Left renal cortex interstitium (tissue), 4 donors: ENCODE results near the gene RBP3. TPM values are rescaled to one million over a fixed set of nuclear protein-coding genes. Genes with fewer than 3 reads are reported as not detected.

Source experiments
- DNase-seq, 4 donors: peaks; one replicate each; pipeline ENCODE4 v3.0.0-alpha.2; 2013; ENCODE audit warnings: low read depth in 4 of 4, low spot score in 2 of 4, missing footprints in 1 of 4
- polyA plus RNA-seq, 4 donors: library from polyadenylated mRNA; unstranded; fragments of 120-200 nt; gene quantifications; one replicate each; pipeline ENCODE4 v1.2.1, GENCODE V29; 2013; ENCODE audit not compliant: insufficient read length in 4 of 4

The RBP3 gene
- polyA plus RNA-seq, 4 donors, result 0.13 to 0.17 (median 0.16) TPM

DNA sequence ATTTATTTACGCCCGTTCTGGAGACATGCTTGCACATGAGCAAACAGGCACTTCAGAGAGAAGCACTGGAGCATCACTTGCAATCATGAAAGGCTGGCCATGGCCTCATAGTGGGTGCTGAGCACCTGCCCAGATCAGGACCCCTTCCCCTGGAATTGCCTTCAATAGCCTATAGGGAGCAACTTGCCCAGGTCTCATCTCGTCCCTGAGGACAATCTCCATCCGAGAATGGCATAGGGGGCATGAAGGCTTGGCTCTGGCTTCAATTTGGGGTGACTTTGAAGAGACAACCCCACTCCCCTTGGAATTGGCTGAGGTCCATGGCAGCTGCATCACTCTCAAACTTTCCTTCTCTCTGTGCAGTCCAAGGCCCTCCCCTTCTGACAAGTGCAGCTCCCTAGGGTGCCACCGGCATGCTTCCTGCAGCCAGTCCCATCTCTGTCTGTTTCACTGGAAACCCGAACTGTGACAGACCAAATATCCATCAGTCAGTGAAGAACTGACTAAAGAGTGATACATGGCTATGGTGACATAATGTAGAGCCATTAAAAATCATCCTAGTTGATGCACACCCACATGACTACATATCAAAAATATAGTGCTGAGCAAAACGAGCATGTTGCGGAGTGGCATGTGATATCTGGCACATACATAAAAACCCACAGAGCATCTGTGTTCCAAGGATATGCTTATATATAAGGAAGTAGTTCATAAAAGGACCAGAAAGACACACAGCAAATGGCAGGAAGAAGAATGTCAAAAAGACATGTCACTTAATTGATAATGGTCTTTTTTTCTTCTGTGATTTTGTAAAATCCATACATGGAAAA lies 13.5 kb upstream of the RBP3 start:
- no peak for DNase-seq

DNA sequence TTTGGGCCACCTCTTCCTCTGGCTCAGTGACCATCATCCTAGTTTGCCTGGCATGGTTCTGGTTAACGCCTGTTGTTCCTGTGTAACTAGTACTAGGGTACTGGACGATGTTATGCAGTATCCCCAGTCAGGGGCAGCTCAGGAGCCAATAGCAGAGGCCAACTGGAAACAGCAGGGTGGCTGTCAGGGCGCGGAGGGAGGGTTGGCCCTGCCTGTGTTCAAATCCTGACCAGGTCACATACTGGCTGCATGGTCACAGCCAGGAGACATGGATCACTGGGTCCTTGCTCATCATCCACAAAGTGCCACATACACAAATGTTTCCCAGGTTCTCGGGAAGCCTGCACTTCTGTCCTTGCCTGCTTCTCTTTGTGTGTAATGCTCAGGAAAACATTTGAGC lies 12.3 kb upstream of the RBP3 start:
- DNase-seq, result no peak

DNA sequence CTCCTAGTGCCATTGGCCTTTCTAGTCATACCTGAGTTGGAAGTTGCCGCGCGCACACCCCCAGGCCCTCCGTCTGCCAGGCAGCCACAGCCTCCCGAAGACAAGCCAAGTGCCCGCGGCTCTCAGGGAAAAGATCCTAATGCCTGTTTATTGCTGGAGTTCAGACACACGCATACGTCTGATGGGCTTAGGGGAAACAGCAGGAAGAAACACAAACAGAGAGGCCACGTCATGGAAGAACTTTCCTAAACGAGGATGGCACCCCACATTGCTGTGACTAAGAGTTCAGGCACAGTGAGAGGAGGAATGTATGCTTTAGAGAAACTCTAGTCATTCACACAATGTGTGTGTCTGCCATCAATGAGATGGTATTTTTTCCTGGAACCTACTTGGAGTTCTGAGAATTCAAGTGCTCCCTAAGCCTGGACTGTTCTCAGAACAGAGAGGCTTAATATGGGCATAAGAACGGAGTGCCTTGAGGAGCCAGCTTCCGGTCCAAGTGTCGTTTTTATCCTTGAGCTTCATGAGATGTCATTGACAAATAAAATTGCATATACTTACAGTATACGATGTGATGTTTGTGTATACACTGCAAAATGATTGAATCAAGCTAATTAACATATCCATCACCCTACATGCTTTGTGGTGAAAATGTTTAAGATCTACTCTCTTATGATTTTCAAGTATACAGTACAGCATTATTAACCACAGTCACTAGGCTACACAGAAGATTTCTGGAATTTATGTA lies 11.6 kb upstream of the RBP3 start:
- DNase-seq, result no peak

GRCh38 chr10:47337310-47337709 lies 10.9 kb upstream of the RBP3 start:
- DNase-seq, result no peak

DNA sequence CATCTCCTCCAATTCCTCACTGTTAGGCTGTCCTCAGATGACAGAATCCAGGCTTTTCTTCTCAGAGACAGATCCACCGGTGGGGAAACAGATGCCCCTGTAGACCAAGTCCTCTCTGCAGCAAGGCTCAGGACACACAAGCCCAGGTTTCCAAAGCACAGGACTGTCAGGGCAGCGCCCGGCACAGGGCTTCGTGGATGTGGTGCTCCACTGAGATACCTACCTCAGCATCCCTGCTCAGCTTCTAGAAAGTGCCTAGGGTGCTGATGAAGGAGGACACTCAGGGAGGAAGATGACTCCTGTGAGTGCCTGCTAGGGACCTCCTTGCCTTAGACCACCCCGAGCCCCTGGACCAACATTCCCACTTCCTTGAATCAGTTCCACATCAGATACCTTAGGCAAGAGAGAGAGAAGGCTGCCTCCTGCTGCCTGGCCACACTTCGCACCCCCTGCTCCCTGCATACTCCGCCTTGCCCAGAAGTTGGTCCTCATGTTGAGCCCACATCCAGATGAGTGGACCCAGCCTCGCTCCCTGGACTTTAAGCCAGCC lies 8.9 kb upstream of the RBP3 start:
- no peak for DNase-seq

- no peak for DNase-seq
Observed at GRCh38 chr10:47339759-47340607, 8.2 kb upstream of the RBP3 start.

DNA sequence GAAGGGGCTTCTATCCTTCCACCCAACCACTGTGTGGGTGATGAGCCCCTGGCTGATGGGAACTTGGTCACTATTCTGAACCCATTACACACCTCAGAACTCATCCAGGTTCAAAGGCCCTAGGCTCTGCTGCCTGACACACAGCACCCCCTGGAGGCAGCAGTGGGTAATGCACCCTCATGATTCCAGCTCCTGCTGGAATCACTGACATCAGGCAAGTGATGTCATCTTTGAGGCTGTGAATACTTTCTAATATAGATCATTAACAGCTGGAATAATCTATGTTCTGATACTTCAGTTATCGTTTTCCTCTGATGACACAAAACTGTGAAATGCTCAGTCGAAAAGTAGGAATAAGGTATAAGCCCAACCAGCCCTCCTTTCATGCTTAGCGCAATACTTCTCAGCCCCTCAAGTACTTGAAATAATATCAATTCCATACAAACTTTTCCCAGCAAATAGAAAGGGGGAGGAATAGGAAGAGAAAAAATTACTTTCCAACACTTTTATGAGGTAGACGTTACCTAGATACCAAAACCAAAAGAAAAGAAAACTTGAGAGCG lies 7.5 kb upstream of the RBP3 start:
- DNase-seq, result peak in 3 of 4 donors; percentile 14 to 36 (median 34)

DNA sequence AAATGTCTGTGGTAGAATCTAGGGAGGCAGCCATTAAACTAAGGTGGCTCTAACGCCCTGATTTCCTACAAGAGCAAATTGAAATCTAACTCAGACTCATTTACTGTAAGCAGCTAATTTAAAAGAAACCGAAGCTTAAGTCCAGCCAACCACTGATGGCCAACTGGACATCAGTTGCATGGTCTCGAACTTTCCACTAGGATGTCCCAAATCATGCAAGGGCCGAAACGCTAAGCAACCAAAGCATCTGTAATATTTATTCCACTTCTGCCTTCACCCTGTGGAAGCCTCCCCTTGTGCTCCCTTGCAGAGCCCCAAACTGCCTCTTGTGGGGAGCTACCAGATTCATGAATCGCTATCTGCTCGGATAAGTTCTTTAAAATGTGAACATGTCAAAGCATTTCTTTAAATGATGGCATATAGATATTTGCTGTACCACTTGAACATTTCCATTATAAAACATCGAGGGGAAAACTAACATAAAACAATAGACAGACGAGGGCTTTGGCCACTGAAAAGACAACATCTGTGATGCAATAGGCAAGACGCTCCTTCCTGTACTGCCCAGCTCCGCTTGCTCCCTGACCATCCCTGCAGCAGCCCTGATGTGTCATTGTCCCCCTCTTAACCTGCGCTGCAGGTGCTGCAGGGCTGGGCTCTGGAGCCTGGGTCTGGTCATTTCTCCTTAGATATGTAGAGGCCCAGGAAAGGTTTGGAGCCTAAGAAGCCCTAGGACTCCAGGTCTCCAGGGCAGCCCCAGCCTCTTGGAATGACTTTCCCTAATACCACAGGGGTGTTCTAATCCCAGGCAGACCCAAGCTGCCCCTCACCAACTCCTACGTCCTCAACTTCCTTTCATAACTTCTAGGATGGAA lies 2.9 kb upstream of the RBP3 start:
- DNase-seq, result no peak

DNA sequence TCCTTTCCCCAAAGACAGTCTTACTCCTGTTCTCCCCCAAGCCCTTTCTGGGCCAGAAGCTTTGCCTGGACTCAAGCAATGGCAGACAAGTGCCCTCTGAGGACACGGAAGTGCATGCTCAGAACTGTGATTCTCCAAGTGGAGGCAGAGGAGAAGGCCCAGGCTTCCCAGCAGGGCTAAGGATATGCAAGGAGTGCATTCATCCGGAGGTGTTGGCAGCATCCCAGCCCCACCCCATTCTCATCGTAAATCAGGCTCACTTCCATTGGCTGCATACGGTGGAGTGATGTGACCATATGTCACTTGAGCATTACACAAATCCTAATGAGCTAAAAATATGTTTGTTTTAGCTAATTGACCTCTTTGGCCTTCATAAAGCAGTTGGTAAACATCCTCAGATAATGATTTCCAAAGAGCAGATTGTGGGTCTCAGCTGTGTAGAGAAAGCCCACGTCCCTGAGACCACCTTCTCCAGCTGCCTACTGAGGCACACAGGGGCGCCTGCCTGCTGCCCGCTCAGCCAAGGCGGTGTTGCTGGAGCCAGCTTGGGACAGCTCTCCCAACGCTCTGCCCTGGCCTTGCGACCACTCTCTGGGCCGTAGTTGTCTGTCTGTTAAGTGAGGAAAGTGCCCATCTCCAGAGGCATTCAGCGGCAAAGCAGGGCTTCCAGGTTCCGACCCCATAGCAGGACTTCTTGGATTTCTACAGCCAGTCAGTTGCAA lies 1.4 kb upstream of the RBP3 start:
- DNase-seq, result no peak

DNA sequence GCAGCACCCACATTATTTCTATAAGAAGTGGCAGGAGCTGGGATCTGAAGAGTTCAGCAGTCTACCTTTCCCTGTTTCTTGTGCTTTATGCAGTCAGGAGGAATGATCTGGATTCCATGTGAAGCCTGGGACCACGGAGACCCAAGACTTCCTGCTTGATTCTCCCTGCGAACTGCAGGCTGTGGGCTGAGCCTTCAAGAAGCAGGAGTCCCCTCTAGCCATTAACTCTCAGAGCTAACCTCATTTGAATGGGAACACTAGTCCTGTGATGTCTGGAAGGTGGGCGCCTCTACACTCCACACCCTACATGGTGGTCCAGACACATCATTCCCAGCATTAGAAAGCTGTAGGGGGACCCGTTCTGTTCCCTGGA lies 874 bp upstream of the RBP3 start:
- no peak for DNase-seq

GRCh38 chr10:47348661-47349470 lies 703 bp downstream of the RBP3 start:
- no peak for DNase-seq

DNA sequence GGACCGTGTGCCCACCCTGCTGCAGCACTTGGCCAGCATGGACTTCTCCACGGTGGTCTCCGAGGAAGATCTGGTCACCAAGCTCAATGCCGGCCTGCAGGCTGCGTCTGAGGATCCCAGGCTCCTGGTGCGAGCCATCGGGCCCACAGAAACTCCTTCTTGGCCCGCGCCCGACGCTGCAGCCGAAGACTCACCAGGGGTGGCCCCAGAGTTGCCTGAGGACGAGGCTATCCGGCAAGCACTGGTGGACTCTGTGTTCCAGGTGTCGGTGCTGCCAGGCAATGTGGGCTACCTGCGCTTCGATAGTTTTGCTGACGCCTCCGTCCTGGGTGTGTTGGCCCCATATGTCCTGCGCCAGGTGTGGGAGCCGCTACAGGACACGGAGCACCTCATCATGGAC lies 1.4 kb downstream of the RBP3 start:
- DNase-seq, result no peak

GRCh38 chr10:47349941-47350371 lies 1.8 kb downstream of the RBP3 start:
- DNase-seq, result no peak

GRCh38 chr10:47350671-47351640 lies 2.8 kb downstream of the RBP3 start:
- no peak for DNase-seq

DNA sequence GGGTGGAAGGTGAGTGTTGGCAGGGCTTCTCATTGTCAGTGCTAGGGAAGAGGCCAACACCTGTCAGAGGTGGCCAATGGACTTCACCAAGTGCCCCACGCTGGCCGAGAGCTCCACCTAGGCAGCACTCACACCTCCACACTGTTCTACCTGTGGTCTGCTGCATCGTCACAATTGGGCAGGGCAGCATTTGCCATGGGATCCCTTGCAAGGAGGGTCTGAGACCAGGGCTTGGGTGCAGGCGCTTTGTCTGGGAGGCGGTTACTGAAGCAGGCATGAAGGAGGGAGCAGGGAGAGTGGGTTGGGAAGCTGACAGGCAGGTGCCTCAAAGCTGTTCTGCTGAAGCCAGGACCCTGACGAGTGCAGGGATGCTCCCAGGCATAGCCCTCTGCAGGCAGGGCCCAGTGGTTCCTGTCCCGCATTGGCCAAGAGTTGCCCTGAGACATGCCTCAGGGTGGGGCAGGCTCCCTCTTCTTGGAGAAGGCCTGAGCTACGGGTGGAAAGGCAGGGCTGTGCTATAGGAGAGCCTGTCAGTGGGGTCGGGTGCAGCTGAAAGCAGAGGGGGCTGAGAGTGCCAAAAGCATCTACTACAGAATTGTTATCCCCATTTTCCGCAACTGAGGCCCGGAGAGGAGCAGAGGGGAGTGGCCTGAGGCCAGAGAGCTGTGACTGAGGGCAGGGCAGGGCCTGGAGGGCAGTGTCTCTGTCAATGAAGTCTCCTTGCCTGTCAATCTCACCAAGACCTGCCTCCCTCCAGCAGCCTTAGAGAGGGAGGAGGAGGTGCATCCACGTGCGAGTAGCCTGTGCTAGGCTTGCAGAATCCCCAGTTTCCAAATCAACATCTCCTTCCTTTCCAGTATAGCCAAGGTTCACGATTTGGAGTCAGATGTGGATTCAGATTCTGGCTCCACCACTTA lies 4.0 kb downstream of the RBP3 start:
- no peak for DNase-seq

- DNase-seq, result no peak
Observed at GRCh38 chr10:47353351-47353750, 5.2 kb downstream of the RBP3 start.
